ENCODE results near the gene FBXO11. TPM values are rescaled to one million over a fixed set of nuclear protein-coding genes. Genes with fewer than 3 reads are reported as not detected.
A peak's percentile ranks its signal among the peaks of the same experiment; 100 is the strongest.

The FBXO11 gene
- 10 to 100 TPM; 43.0 to 77.2 (median 51.3) TPM for total RNA-seq

- H3K27ac ChIP-seq = peak within 1 kb of the TSS; percentile 94 to 99 (median 97)
- no peaks in the 10 kb centered on the region for H3K9me3 ChIP-seq
- peak; percentile 95 to 98 (median 96) for DNase-seq
- H3K27me3 ChIP-seq = no peaks in the 10 kb centered on the region
- H3K4me1 ChIP-seq = peaks cover 0 to 9% (median 0%) of the 10 kb centered on the region in 4 donors
- peak within 1 kb of the TSS; percentile 72 to 96 (median 86) for H3K4me3 ChIP-seq
- H3K36me3 ChIP-seq = no peaks in the 10 kb centered on the region
- TF ChIP-seq POLR2A (IDR thresholded peaks at IDR 0.05) (peak; percentile 71 to 90), CTCF (IDR thresholded peaks at IDR 0.05) (peak in 5 of 6 experiments; percentile 48 to 65 (median 62))
Observed at GRCh38 chr2:47906157-47907038, at the start of gene FBXO11. Gene FBXO11 (minus strand): TSS chr2:47906498. CDS start chr2:47905720, 778 bp downstream.

- Histone ChIP-seq H3K4me3 (no peak overlapping the region), H3K36me3 (no peaks in the 10 kb centered on the region), H3K9me3 (no peaks in the 10 kb centered on the region), H3K27ac (no peak overlapping the region), H3K4me1 (no peaks in the 10 kb centered on the region), H3K27me3 (no peaks in the 10 kb centered on the region)
- DNase-seq = no peak
- TF ChIP-seq CTCF (IDR thresholded peaks at IDR 0.05) = no peak
Observed at GRCh38 chr2:47950340-47951301, 44.3 kb upstream of the FBXO11 start.

- TF ChIP-seq POLR2A (IDR thresholded peaks at IDR 0.05) = no peak
- TF ChIP-seq CTCF (IDR thresholded peaks at IDR 0.05) = no peak
- no peaks in the 10 kb centered on the region for H3K4me1 ChIP-seq
- H3K27ac ChIP-seq = no peak overlapping the region
- H3K4me3 ChIP-seq = no peak overlapping the region
- H3K9me3 ChIP-seq = no peaks in the 10 kb centered on the region
- DNase-seq = no peak
- H3K27me3 ChIP-seq = no peaks in the 10 kb centered on the region
- no peaks in the 10 kb centered on the region for H3K36me3 ChIP-seq
Observed at GRCh38 chr2:47946593-47946992, 40.3 kb upstream of the FBXO11 start.

GRCh38 chr2:47945046-47945781 is 38.9 kb upstream of the FBXO11 start:
- no peaks in the 10 kb centered on the region for H3K9me3 ChIP-seq

More at GRCh38 chr2:47945046-47945781, 38.9 kb upstream of the FBXO11 start:
- no peak for DNase-seq
- Histone ChIP-seq H3K36me3 (no peaks in the 10 kb centered on the region), H3K27me3 (no peaks in the 10 kb centered on the region), H3K27ac (no peak overlapping the region), H3K4me1 (no peaks in the 10 kb centered on the region), H3K4me3 (no peak overlapping the region)
- TF ChIP-seq POLR2A (IDR thresholded peaks at IDR 0.05) (no peak), CTCF (IDR thresholded peaks at IDR 0.05) (no peak)

All from Peyer's patch (tissue), 4 donors.